Measurements from ENCODE around the gene AK1.

- no peak for TF ChIP-seq SMAD3 (CRISPR knock-in tag; conservative IDR thresholded peaks at IDR 0.05)
- TF ChIP-seq SREBF2 (CRISPR knock-in tag; IDR thresholded peaks at IDR 0.05), result no peak
- TF ChIP-seq HMG20B (CRISPR knock-in tag; IDR thresholded peaks at IDR 0.05), result no peak
- TF ChIP-seq TAF7 (tag; IDR thresholded peaks at IDR 0.05), result no peak
- TF ChIP-seq ZNF274 (IDR thresholded peaks at IDR 0.05; ENCODE audit: borderline replicate concordance, low read depth, low read length), result no peak
- TF ChIP-seq, protein P1, sequence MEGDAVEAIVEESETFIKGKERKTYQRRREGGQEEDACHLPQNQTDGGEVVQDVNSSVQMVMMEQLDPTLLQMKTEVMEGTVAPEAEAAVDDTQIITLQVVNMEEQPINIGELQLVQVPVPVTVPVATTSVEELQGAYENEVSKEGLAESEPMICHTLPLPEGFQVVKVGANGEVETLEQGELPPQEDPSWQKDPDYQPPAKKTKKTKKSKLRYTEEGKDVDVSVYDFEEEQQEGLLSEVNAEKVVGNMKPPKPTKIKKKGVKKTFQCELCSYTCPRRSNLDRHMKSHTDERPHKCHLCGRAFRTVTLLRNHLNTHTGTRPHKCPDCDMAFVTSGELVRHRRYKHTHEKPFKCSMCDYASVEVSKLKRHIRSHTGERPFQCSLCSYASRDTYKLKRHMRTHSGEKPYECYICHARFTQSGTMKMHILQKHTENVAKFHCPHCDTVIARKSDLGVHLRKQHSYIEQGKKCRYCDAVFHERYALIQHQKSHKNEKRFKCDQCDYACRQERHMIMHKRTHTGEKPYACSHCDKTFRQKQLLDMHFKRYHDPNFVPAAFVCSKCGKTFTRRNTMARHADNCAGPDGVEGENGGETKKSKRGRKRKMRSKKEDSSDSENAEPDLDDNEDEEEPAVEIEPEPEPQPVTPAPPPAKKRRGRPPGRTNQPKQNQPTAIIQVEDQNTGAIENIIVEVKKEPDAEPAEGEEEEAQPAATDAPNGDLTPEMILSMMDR (IDR thresholded peaks at IDR 0.05 in 2 of 3, conservative IDR thresholded peaks at IDR 0.05 in 1 of 3; ENCODE audit: insufficient read depth in 2 of 3, low read depth in 1 of 3, low read length in 3 of 3), result no peak
- no peak for TF ChIP-seq PRPF4 (IDR thresholded peaks at IDR 0.05; ENCODE audit: insufficient read depth, low read depth, low read length, poor library complexity, severe bottlenecking)
- peak; percentile 56 for TF ChIP-seq ZFX (CRISPR knock-in tag; IDR thresholded peaks at IDR 0.05)
- no peak for TF ChIP-seq CBFB (CRISPR knock-in tag; IDR thresholded peaks at IDR 0.05)
- TF ChIP-seq, protein P2, sequence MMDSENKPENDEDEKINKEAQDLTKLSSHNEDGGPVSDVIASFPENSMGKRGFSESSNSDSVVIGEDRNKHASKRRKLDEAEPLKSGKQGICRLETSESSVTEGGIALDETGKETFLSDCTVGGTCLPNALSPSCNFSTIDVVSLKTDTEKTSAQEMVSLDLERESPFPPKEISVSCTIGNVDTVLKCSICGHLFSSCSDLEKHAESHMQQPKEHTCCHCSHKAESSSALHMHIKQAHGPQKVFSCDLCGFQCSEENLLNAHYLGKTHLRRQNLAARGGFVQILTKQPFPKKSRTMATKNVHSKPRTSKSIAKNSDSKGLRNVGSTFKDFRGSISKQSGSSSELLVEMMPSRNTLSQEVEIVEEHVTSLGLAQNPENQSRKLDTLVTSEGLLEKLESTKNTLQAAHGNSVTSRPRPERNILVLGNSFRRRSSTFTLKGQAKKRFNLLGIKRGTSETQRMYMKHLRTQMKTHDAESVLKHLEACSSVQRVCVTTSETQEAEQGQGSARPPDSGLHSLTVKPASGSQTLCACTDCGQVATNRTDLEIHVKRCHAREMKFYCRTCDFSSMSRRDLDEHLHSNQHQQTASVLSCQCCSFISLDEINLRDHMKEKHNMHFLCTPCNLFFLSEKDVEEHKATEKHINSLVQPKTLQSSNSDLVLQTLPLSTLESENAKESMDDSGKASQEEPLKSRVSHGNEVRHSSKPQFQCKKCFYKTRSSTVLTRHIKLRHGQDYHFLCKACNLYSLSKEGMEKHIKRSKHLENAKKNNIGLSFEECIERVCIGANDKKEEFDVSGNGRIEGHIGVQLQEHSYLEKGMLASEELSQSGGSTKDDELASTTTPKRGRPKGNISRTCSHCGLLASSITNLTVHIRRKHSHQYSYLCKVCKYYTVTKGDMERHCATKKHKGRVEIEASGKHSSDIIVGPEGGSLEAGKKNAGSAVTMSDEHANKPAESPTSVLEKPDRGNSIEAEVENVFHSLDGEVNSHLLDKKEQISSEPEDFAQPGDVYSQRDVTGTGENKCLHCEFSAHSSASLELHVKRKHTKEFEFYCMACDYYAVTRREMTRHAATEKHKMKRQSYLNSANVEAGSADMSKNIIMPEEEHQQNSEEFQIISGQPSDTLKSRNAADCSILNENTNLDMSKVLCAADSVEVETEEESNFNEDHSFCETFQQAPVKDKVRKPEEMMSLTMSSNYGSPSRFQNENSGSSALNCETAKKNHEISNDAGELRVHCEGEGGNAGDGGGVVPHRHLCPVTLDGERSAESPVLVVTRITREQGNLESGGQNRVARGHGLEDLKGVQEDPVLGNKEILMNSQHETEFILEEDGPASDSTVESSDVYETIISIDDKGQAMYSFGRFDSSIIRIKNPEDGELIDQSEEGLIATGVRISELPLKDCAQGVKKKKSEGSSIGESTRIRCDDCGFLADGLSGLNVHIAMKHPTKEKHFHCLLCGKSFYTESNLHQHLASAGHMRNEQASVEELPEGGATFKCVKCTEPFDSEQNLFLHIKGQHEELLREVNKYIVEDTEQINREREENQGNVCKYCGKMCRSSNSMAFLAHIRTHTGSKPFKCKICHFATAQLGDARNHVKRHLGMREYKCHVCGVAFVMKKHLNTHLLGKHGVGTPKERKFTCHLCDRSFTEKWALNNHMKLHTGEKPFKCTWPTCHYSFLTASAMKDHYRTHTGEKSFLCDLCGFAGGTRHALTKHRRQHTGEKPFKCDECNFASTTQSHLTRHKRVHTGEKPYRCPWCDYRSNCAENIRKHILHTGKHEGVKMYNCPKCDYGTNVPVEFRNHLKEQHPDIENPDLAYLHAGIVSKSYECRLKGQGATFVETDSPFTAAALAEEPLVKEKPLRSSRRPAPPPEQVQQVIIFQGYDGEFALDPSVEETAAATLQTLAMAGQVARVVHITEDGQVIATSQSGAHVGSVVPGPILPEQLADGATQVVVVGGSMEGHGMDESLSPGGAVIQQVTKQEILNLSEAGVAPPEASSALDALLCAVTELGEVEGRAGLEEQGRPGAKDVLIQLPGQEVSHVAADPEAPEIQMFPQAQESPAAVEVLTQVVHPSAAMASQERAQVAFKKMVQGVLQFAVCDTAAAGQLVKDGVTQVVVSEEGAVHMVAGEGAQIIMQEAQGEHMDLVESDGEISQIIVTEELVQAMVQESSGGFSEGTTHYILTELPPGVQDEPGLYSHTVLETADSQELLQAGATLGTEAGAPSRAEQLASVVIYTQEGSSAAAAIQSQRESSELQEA (IDR thresholded peaks at IDR 0.05; ENCODE audit: low read depth), result no peak
- no peak for TF ChIP-seq ILF3 (IDR thresholded peaks at IDR 0.05; ENCODE audit: borderline replicate concordance)
- peak; percentile 57 for TF ChIP-seq TAF1 (IDR thresholded peaks at IDR 0.05; ENCODE audit: control insufficient read depth, extremely low read depth, insufficient read depth, low read length, severe bottlenecking)
- no peak for TF ChIP-seq ZNF551 (CRISPR knock-in tag; IDR thresholded peaks at IDR 0.05)
Observed at GRCh38 chr9:127916720-127917581, 39.5 kb upstream of the AK1 start, which contains the start of gene ST6GALNAC4.
